ENCODE measurements around the gene FABP7. TPM values are rescaled to one million over a fixed set of nuclear protein-coding genes. Genes with fewer than 3 reads are reported as not detected.

The FABP7 gene
- total and polyA plus RNA-seq, 4 donors: 0.03 to 10.4 TPM; not detected in 2

- TF ChIP-seq CTCF (IDR thresholded peaks at IDR 0.05; ENCODE audit: control extremely low read depth, extremely low read depth): no peak
- Histone ChIP-seq H3K9me3 (ENCODE audit: control insufficient read depth in 4 of 4, insufficient read depth in 3 of 4, low read length in 3 of 4) (no peaks in the 10 kb centered on the region), H3K36me3 (ENCODE audit: control insufficient read depth in 4 of 4, insufficient read depth in 4 of 4, low read length in 4 of 4) (peaks cover 0 to 16% (median 6%) of the 10 kb centered on the region in 4 donors), H3K27me3 (ENCODE audit: control insufficient read depth in 3 of 3, insufficient read depth in 3 of 3, low read length in 2 of 3) (no peaks in the 10 kb centered on the region), H3K4me3 (no peak overlapping the region), H3K9ac (ENCODE audit: insufficient read depth in 1 of 2, low read length in 2 of 2) (no peak overlapping the region), H3K27ac (ENCODE audit: low read depth in 1 of 2, low read length in 1 of 2) (no peak overlapping the region), H3K4me1 (ENCODE audit: control insufficient read depth in 5 of 5, insufficient read depth in 5 of 5, low read length in 5 of 5) (peaks cover 0 to 76% (median 0%) of the 10 kb centered on the region in 5 donors)
- peak in 2 of 3 donors; percentile 92 to 95 for DNase-seq
- 81 to 92% methylated on average over 2 of the region's 2 CpGs for WGBS, 2 donors
- no peak for ATAC-seq (ENCODE audit: insufficient read depth, low FRiP score)
Measured at GRCh38 chr6:122806291-122806690, 26.8 kb downstream of the FABP7 start.

GRCh38 chr6:122808121-122808885 is 28.8 kb downstream of the FABP7 start:
- Histone ChIP-seq H3K27me3 (ENCODE audit: control insufficient read depth in 3 of 3, insufficient read depth in 3 of 3, low read length in 2 of 3) (no peaks in the 10 kb centered on the region), H3K27ac (ENCODE audit: low read depth in 1 of 2, low read length in 1 of 2) (no peak overlapping the region), H3K36me3 (ENCODE audit: control insufficient read depth in 4 of 4, insufficient read depth in 4 of 4, low read length in 4 of 4) (peaks cover 0 to 10% (median 5%) of the 10 kb centered on the region in 4 donors), H3K4me3 (no peak overlapping the region), H3K9ac (ENCODE audit: insufficient read depth in 1 of 2, low read length in 2 of 2) (no peak overlapping the region), H3K4me1 (ENCODE audit: control insufficient read depth in 5 of 5, insufficient read depth in 5 of 5, low read length in 5 of 5) (peaks cover 0 to 60% (median 0%) of the 10 kb centered on the region in 5 donors), H3K9me3 (ENCODE audit: control insufficient read depth in 4 of 4, insufficient read depth in 3 of 4, low read length in 3 of 4) (no peaks in the 10 kb centered on the region)
- ATAC-seq (ENCODE audit: insufficient read depth, low FRiP score) (no peak), DNase-seq (peak in 2 of 3 donors; percentile 24 to 40)
- 81 to 89% methylated on average over 10 of the region's 10 CpGs for WGBS, 2 donors
- no peak for TF ChIP-seq CTCF (IDR thresholded peaks at IDR 0.05; ENCODE audit: control extremely low read depth, extremely low read depth)

GRCh38 chr6:122809001-122809400 is 29.5 kb downstream of the FABP7 start:
- no peak overlapping the region for H3K27ac ChIP-seq (ENCODE audit: low read depth in 1 of 2, low read length in 1 of 2)
- 68 to 75% methylated on average over 4 of the region's 4 CpGs for WGBS, 2 donors
- peaks cover 0 to 10% (median 5%) of the 10 kb centered on the region in 4 donors for H3K36me3 ChIP-seq (ENCODE audit: control insufficient read depth in 4 of 4, insufficient read depth in 4 of 4, low read length in 4 of 4)
- H3K9me3 ChIP-seq (ENCODE audit: control insufficient read depth in 4 of 4, insufficient read depth in 3 of 4, low read length in 3 of 4): no peaks in the 10 kb centered on the region
- no peak for TF ChIP-seq CTCF (IDR thresholded peaks at IDR 0.05; ENCODE audit: control extremely low read depth, extremely low read depth)
- ATAC-seq (ENCODE audit: insufficient read depth, low FRiP score) (no peak), DNase-seq (peak; percentile 29 to 93 (median 87))
- H3K4me1 ChIP-seq (ENCODE audit: control insufficient read depth in 5 of 5, insufficient read depth in 5 of 5, low read length in 5 of 5): peaks cover 0 to 53% (median 0%) of the 10 kb centered on the region in 5 donors
- H3K4me3 ChIP-seq: no peak overlapping the region
- H3K9ac ChIP-seq (ENCODE audit: insufficient read depth in 1 of 2, low read length in 2 of 2): no peak overlapping the region
- H3K27me3 ChIP-seq (ENCODE audit: control insufficient read depth in 3 of 3, insufficient read depth in 3 of 3, low read length in 2 of 3): no peaks in the 10 kb centered on the region
